ENCODE results near the gene SNTA1.

SNTA1 gene

DNA sequence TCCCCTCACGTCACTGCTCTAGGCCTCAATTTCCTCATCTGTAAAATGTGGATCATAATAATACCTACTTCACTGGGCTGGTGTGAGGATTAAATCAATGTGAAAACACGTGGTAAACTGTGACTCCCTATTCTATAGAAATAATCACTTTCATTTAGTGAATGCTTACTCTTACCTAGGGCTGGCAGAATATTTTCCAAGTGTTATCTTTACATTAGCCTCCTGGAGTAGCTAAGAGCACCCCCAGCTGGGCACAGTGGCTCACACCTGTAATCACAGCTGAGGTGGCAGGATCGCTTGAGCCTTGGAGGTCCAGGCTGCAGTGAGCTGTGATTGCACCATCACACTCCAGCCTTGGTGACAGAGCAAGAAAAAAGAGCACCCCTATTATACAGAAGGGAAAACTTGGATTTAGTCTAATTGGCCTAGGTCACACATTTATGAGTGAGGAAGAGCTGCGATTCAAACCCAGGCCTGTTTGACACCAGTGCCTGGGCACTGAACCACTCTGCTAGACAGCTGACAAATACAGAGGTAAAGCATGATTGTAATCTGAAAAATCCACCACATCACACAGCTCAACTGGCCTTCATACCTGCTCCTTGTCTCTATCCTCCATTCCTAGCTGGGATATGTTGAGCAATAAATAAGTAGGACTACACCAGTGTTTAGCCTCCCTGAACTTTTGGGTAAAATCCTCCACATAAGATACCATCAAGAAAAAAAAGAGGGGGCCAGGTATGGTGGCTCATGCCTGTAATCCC is 1.4 kb upstream of the SNTA1 start:
- TF ChIP-seq TAF1 (IDR thresholded peaks at IDR 0.05; ENCODE audit: borderline replicate concordance, insufficient read depth, low read length), result no peak
- no peak for TF ChIP-seq SIN3A (IDR thresholded peaks at IDR 0.05; ENCODE audit: borderline replicate concordance, insufficient read depth, low read length)
- TF ChIP-seq, protein P1, sequence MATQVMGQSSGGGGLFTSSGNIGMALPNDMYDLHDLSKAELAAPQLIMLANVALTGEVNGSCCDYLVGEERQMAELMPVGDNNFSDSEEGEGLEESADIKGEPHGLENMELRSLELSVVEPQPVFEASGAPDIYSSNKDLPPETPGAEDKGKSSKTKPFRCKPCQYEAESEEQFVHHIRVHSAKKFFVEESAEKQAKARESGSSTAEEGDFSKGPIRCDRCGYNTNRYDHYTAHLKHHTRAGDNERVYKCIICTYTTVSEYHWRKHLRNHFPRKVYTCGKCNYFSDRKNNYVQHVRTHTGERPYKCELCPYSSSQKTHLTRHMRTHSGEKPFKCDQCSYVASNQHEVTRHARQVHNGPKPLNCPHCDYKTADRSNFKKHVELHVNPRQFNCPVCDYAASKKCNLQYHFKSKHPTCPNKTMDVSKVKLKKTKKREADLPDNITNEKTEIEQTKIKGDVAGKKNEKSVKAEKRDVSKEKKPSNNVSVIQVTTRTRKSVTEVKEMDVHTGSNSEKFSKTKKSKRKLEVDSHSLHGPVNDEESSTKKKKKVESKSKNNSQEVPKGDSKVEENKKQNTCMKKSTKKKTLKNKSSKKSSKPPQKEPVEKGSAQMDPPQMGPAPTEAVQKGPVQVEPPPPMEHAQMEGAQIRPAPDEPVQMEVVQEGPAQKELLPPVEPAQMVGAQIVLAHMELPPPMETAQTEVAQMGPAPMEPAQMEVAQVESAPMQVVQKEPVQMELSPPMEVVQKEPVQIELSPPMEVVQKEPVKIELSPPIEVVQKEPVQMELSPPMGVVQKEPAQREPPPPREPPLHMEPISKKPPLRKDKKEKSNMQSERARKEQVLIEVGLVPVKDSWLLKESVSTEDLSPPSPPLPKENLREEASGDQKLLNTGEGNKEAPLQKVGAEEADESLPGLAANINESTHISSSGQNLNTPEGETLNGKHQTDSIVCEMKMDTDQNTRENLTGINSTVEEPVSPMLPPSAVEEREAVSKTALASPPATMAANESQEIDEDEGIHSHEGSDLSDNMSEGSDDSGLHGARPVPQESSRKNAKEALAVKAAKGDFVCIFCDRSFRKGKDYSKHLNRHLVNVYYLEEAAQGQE (IDR thresholded peaks at IDR 0.05; ENCODE audit: insufficient read depth in 1 of 2, low read depth in 2 of 2, low read length in 2 of 2), result no peak
- TF ChIP-seq FOXP2 (optimal IDR thresholded peaks at IDR 0.05; ENCODE audit: borderline replicate concordance, extremely low read depth, extremely low read length, insufficient read depth), result no peak
- no peak for TF ChIP-seq POLR2AphosphoS5 (IDR thresholded peaks at IDR 0.05; ENCODE audit: low read depth, low read length)

DNA sequence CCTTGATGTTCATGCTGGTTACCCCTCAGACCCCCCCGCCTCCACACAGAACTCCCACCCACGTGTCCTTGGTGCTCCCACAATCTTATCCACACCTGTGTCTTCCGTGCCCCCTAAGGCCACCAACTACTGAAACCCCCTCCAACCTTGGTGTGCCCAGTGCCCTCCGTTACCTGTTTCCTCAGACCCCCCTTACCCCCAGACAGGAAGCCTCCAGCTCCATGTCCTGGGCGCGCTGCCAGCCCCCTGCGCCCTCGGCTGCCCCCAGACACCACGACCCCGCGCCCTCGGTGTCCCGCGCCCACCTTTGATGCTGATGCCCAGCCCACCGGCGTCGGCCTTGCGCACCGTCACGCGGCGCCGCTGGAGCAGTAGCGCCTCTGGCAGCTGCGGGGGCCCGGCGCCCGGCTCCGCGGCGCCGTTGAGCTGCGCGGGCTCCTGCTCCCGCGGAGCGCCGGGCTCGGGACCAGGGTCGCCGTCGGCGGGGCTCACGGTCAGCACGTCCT is 504 bp downstream of the SNTA1 start:
- no peak for TF ChIP-seq FOXP2 (optimal IDR thresholded peaks at IDR 0.05; ENCODE audit: borderline replicate concordance, extremely low read depth, extremely low read length, insufficient read depth)
- TF ChIP-seq, protein P1 (IDR thresholded peaks at IDR 0.05; ENCODE audit: insufficient read depth in 1 of 2, low read depth in 2 of 2, low read length in 2 of 2), result no peak
- TF ChIP-seq TAF1 (IDR thresholded peaks at IDR 0.05; ENCODE audit: borderline replicate concordance, insufficient read depth, low read length), result no peak
- no peak for TF ChIP-seq POLR2AphosphoS5 (IDR thresholded peaks at IDR 0.05; ENCODE audit: low read depth, low read length)
- no peak for TF ChIP-seq SIN3A (IDR thresholded peaks at IDR 0.05; ENCODE audit: borderline replicate concordance, insufficient read depth, low read length)

DNA sequence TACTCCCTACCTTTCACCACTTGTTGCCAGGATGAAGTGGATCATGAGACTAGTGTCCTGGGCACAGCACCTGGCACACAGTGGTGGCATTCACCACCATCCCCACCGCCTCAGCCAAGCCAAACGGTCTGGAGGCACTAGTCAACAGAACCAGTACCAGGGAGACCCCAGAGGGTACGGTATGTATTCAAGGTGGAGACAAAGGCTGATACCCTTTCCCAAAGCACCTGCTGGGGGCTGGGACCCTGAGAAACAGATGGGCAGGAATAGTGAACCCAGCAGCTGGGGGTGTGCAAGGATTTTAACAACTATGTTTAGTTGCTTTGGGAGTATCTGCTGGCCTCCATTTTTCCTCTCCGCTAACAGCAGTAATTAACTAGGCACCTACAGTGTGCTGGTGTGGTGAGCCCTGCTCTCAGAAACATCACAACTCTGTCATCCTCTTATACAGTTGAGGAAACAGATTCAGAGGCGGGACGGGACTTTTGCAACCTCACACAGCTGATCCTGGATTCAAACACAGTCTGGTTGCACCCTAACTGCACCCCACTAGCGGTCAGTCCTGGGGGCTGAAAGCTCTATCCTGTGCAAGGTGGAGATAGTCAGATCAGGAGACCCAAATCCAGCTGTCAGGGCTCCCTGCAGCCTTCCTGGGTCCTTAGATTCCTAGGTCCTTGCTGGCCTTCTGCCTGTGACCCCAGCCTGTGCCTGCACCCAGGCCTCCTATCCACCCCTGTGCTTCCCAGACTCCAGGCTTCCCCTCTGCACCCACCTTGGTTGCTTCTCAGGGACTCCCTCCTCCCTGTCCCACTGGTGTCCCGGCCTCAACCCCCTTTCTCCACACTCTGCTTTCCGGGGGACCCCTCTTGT is 1.2 kb downstream of the SNTA1 start:
- TF ChIP-seq, protein P1 (IDR thresholded peaks at IDR 0.05; ENCODE audit: insufficient read depth in 1 of 2, low read depth in 2 of 2, low read length in 2 of 2), result no peak
- no peak for TF ChIP-seq TAF1 (IDR thresholded peaks at IDR 0.05; ENCODE audit: borderline replicate concordance, insufficient read depth, low read length)
- no peak for TF ChIP-seq FOXP2 (optimal IDR thresholded peaks at IDR 0.05; ENCODE audit: borderline replicate concordance, extremely low read depth, extremely low read length, insufficient read depth)
- TF ChIP-seq SIN3A (IDR thresholded peaks at IDR 0.05; ENCODE audit: borderline replicate concordance, insufficient read depth, low read length), result no peak
- no peak for TF ChIP-seq POLR2AphosphoS5 (IDR thresholded peaks at IDR 0.05; ENCODE audit: low read depth, low read length)

DNA sequence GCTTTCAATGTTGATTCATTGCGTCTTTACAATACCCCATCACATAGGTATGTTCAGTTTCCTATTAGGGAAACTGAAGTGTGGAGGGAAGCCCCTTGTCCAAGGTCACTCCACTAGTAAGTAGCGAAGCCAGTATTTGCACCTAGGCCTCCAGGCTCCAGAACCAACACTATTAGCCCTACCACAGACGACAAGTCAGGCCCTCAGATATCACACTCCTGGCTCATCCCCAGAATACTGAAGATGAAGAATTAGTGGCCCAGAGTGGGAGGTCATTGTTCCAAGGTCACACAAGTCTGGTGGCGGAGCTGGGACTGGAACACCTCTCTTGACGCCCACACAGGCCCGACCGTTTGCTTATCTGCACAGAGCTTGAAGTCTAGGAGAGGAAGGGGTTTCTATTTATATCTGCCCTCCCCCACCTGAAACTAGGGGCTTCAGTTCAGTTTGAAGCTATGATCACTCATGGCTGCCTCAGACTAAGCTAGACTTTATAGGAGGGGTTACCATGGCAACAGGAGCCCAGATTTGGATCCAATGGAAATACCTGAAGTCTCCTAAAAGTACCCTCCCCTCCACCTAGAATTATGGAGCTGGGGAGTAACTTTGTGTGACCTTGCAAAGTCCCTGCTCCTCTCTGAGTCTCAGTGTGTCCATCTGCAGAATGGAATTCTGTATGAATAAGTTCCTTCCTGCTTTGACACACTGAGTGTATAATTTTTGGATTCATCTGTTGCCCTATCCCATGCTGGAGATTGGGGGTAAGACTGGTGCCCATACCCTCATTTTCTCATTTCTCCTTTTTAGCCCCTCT is 2.2 kb downstream of the SNTA1 start:
- TF ChIP-seq POLR2AphosphoS5 (IDR thresholded peaks at IDR 0.05; ENCODE audit: low read depth, low read length) (no peak), TAF1 (IDR thresholded peaks at IDR 0.05; ENCODE audit: borderline replicate concordance, insufficient read depth, low read length) (no peak), FOXP2 (optimal IDR thresholded peaks at IDR 0.05; ENCODE audit: borderline replicate concordance, extremely low read depth, extremely low read length, insufficient read depth) (no peak), SIN3A (IDR thresholded peaks at IDR 0.05; ENCODE audit: borderline replicate concordance, insufficient read depth, low read length) (no peak)
- TF ChIP-seq, protein P1 (IDR thresholded peaks at IDR 0.05; ENCODE audit: insufficient read depth in 1 of 2, low read depth in 2 of 2, low read length in 2 of 2), result no peak

Measured in PFSK-1 (cell line).